A673 (cell line): Measurements from ENCODE around the gene DCP2. TPM values are rescaled to one million over a fixed set of nuclear protein-coding genes. Genes with fewer than 3 reads are reported as not detected.
"Not testable (repeated sequence)": the region's sequence is repeated elsewhere in the genome, so short reads cannot be mapped to it uniquely, and the experiment has no call there.

Experiments
- BruUV-seq: library from RNA; stranded (reverse); fragments of 400-500 nt; replicated peaks from 2 replicates; lab custom pipeline; 2021; lab: Mats Ljungman, UMichigan
- CTCF ChIA-PET: fragments of 300-600 bp; sonication (Branson Sonifier 250); formaldehyde crosslinking; loops from one replicate; lab custom pipeline; 2022; ENCODE audit warnings: antibody characterized with exemption; lab: Charles Lee
- POLR2A ChIA-PET: fragments of 300-600 bp; sonication (Branson Sonifier 250); formaldehyde crosslinking; loops from one replicate; lab custom pipeline; 2022; ENCODE audit warnings: antibody characterized with exemption; ENCODE audit not compliant: low non-redundant PET; lab: Charles Lee
- DNase-seq: peaks from one replicate; pipeline ENCODE4 v3.0.0-alpha.2; 2015; ENCODE audit warnings: low spot score
- H3K27ac ChIP-seq: fragments of 200-600 bp; sonication (generic); 2 replicates; pipeline ENCODE4 v1.5.1; 2016; ENCODE audit warnings: mixed run types, low read depth, mild to moderate bottlenecking, mixed read lengths, antibody characterized with exemption, low read length; ENCODE audit not compliant: poor library complexity, severe bottlenecking
- H3K27me3 ChIP-seq: fragments of 200-600 bp; sonication (generic); replicated peaks from 2 replicates; pipeline ENCODE4 v1.6.1; 2017; ENCODE audit warnings: mixed run types, low read depth, mild to moderate bottlenecking, mixed read lengths, antibody characterized with exemption, low read length; ENCODE audit not compliant: insufficient read depth, poor library complexity
- H3K36me3 ChIP-seq: fragments of 200-600 bp; sonication (generic); 2 replicates; pipeline ENCODE4 v1.6.1; 2016; ENCODE audit warnings: mixed run types, mild to moderate bottlenecking, mixed read lengths, antibody characterized with exemption, low read length; ENCODE audit not compliant: insufficient read depth, poor library complexity, severe bottlenecking
- H3K4me1 ChIP-seq: fragments of 200-600 bp; sonication (generic); 2 replicates; pipeline ENCODE4 v1.6.1; 2017; ENCODE audit warnings: mixed run types, mild to moderate bottlenecking, mixed read lengths, antibody characterized with exemption, low read length; ENCODE audit not compliant: insufficient read depth, poor library complexity, severe bottlenecking
- H3K4me3 ChIP-seq: fragments of 200-600 bp; sonication (generic); 2 replicates; pipeline ENCODE4 v1.5.1; 2016; ENCODE audit warnings: low read depth, mixed run types, mild to moderate bottlenecking, mixed read lengths, low read length; ENCODE audit not compliant: poor library complexity, severe bottlenecking
- H3K9me3 ChIP-seq: fragments of 200-600 bp; sonication (generic); 2 replicates; pipeline ENCODE4 v1.6.1; 2016; ENCODE audit warnings: mixed run types, low read depth, mild to moderate bottlenecking, mixed read lengths, antibody characterized with exemption, low read length; ENCODE audit not compliant: poor library complexity, severe bottlenecking
- EZH2 ChIP-seq: fragments of 200-600 bp; sonication (generic); IDR thresholded peaks from 2 replicates; pipeline ENCODE4 v1.6.1; 2017; ENCODE audit warnings: borderline replicate concordance, low read depth, mild to moderate bottlenecking, mixed read lengths, antibody characterized with exemption, low read length; ENCODE audit not compliant: poor library complexity, severe bottlenecking
- intact Hi-C: fragments of 100-400 bp; cut with micrococcal nuclease; formaldehyde crosslinking; loops from one replicate; pipeline ENCODE4 v1.10.0; 2022; ENCODE audit not compliant: unreplicated experiment
- total RNA-seq: library from RNA; stranded (reverse); gene quantifications from 2 replicates; pipeline ENCODE4 v1.2.3, GENCODE V29; 2021
- TF ChIP-seq, protein P1 (sequence below): fragments of 300-800, 200-600 bp; sonication (generic); conservative IDR thresholded peaks from 2 replicates; pipeline ENCODE4 v1.5.1; 2017; ENCODE audit warnings: low read depth, mild to moderate bottlenecking, antibody characterized with exemption, low read length, moderate library complexity, mixed read lengths

DCP2 gene
- total RNA-seq, 1 experiment from 2014 or later: 73.5 TPM

DNA sequence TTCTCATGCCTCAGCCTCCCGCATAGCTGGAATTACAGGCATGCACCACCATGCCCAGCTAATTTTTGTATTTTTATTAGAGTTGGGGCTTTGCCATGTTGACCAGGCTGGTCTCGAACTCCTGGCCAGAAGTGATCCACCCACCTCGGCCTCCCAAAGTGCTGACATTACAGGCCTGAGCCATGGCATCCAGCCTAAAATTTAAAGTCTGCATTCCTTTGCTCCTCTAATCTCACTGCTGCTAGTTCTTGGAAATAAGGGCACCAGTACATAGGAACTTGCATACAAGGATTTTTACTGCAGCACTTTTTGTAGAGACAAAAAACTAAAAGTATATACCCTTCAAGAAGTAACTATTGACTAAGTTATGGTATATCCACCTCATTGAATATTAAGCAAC is 20.0 kb upstream of the DCP2 start:
- Histone ChIP-seq H3K27me3 (no peaks in the 10 kb centered on the region), H3K4me1 (peaks cover 22% of the 10 kb centered on the region), H3K4me3 (no peak overlapping the region), H3K36me3 (no peaks in the 10 kb centered on the region), H3K27ac (no peak overlapping the region), H3K9me3 (no peaks in the 10 kb centered on the region)
- TF ChIP-seq, protein P1, sequence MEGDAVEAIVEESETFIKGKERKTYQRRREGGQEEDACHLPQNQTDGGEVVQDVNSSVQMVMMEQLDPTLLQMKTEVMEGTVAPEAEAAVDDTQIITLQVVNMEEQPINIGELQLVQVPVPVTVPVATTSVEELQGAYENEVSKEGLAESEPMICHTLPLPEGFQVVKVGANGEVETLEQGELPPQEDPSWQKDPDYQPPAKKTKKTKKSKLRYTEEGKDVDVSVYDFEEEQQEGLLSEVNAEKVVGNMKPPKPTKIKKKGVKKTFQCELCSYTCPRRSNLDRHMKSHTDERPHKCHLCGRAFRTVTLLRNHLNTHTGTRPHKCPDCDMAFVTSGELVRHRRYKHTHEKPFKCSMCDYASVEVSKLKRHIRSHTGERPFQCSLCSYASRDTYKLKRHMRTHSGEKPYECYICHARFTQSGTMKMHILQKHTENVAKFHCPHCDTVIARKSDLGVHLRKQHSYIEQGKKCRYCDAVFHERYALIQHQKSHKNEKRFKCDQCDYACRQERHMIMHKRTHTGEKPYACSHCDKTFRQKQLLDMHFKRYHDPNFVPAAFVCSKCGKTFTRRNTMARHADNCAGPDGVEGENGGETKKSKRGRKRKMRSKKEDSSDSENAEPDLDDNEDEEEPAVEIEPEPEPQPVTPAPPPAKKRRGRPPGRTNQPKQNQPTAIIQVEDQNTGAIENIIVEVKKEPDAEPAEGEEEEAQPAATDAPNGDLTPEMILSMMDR: no peak
- TF ChIP-seq EZH2: no peak
- no peak for DNase-seq
- intact Hi-C loops: no loop called here
- BruUV-seq: no TSS peak
- CTCF ChIA-PET: no interaction called here
- POLR2A ChIA-PET: no interaction called here

DNA sequence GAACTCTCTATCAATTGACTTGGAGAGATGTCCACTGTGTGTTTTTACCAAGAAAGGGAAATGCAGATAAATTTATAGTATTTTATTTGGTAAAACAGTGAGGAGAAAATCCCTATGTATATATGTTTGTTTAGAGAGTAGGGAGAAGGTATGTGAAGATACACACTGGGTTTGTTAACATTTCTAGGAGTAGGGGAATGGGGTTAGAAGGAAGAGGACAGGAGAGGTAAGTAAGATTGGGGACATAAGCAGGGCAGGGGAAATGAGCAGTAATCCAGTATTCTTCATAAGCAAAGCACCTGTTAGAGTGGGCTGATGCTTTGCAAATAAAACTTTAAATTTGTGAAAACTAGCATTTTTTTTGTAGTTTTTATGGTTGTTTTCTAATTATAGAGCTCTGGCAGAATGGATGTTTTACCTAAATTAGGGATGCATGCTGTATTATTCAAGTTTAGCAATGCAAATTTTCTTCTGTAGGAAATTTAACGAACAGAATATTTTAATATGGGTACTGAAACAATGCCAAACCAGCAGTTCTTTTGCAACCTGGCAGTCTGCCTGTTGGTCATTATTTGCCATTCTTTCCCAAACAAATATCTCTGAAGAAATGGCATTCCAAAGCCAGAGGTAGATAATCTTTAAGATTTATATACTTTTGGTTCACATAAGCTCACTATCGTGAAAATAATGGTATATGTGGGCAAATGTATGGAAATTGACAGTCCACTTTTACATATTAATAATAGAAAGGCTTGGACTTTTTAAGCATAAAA is 19.4 kb upstream of the DCP2 start:
- H3K27ac ChIP-seq: no peak overlapping the region
- CTCF ChIA-PET: no interaction called here

DNA sequence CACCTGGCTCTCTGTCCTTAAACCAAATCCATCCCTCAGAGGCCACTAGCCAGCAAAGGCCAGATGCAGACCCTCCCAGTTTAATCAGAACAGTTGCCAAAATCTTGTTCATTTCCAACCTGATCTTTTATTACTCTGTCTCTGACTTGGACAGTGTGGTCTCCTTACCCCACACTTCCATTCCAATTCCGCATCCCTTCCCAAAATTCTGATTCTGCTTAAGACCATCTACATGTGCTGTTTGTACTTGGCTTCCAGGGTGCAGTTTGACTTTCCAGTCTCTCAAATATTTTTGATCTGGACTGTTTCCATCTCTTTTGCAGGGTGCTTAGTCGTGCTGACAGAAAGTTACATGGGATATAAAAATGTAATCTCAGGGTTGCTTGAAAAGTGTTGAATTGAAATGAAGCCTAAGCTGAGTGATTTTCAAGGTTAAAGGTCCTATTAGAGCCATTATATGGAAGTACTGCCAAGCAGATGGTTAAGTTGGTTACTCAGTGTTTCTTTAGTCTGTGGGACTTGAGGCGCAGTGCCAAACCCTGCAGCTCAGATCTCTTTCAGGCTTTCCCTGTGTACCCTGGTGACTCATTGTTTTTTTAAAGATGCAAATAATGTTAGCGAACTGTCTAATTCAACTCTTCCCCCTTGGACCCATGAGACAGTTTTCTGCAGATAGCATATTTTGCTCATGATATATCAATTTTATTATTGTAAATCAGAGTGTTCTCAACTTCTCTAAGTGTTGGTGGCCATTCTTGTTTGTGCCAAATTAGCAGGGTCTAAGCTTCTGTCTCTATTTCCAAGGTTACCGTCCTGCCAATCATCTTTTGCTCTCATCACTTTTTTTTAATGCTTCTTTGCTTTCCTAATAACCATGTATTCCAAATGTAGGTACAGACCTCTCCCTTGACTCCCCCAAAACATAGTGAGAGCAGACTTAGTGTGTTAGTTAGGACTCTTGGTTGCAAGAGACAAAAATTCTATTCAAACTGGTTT is 18.2 kb upstream of the DCP2 start:
- H3K36me3 ChIP-seq: no peaks in the 10 kb centered on the region
- H3K4me3 ChIP-seq: no peak overlapping the region
- peaks cover 22% of the 10 kb centered on the region for H3K4me1 ChIP-seq
- intact Hi-C loops: no loop called here
- peak; percentile 71 for DNase-seq
- ChIA-PET POLR2A (interaction anchor here (0.5 kb wide), 1 partner anchor 124 kb away, joined by 3 read pairs; no protein-coding TSS in a partner anchor), CTCF (no interaction called here)
- no peak for TF ChIP-seq EZH2
- TF ChIP-seq, protein P1: no peak
- H3K27me3 ChIP-seq: no peaks in the 10 kb centered on the region
- no TSS peak for BruUV-seq
- H3K27ac ChIP-seq: no peak overlapping the region
- H3K9me3 ChIP-seq: no peaks in the 10 kb centered on the region

More for the DNA sequence above, 19.4 kb upstream of the DCP2 start:
- Histone ChIP-seq H3K9me3 (no peaks in the 10 kb centered on the region), H3K36me3 (no peaks in the 10 kb centered on the region), H3K27me3 (no peaks in the 10 kb centered on the region), H3K4me3 (no peak overlapping the region), H3K4me1 (peaks cover 22% of the 10 kb centered on the region)
- DNase-seq: no peak
- POLR2A ChIA-PET: no interaction called here
- no TSS peak for BruUV-seq
- TF ChIP-seq, protein P1: no peak
- TF ChIP-seq EZH2: no peak
- intact Hi-C loops: no loop called here

DNA sequence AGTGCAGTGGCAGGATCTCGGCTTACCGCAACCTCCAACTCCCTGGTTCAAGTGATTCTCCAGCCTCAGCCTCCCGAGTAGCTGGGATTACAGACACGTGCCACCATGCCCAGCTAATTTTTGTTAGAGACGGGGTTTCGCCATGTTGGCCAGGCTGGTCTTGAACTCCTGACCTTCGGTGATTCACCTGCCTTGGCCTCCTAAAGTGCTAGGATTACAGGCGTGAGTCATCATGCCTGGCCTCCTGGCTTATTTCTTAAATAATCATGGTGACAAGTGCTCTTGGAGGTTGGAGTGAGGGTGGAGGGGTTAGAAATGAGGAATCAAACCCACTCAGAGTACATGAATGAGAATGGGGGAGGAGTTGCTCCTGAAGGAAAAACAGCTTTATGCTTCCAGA is 16.7 kb upstream of the DCP2 start:
- CTCF ChIA-PET, DNase-seq, intact Hi-C loops, H3K27me3 ChIP-seq, H3K9me3 ChIP-seq, H3K36me3 ChIP-seq, BruUV-seq, H3K4me3 ChIP-seq, POLR2A ChIA-PET, H3K27ac ChIP-seq: not testable (repeated sequence)
- H3K4me1 ChIP-seq: peaks cover 22% of the 10 kb centered on the region
